Astrocyte (in vitro differentiated cells and primary cell): ENCODE data around the gene GNE.

Source experiments
- CTCF ChIP-seq: IDR thresholded peaks from 2 replicates; pipeline ENCODE4 v1.5.1; 2011; ENCODE audit warnings: low read depth, mild to moderate bottlenecking, inconsistent platforms, low read length, moderate library complexity; ENCODE audit not compliant: insufficient read depth
- EZH2 ChIP-seq: IDR thresholded peaks from 2 replicates; pipeline ENCODE4 v1.6.1; 2012; ENCODE audit warnings: mild to moderate bottlenecking, low read length, inconsistent platforms; ENCODE audit not compliant: insufficient read depth

- TF ChIP-seq CTCF (no peak), EZH2 (no peak)
Observed at GRCh38 chr9:36247356-36247755, 10.9 kb downstream of the GNE start.
